PC-9 (cell line): Measurements from ENCODE around the gene CCR7.

ENCODE experiments used
- CTCF ChIP-seq: fragments of 200-600 bp; sonication (generic); conservative IDR thresholded peaks from 2 replicates; pipeline ENCODE4 v1.6.1; 2017; ENCODE audit warnings: mixed run types, antibody characterized with exemption, mild to moderate bottlenecking, moderate library complexity
- EZH2 ChIP-seq: fragments of 200-600 bp; sonication (generic); IDR thresholded peaks from 2 replicates; pipeline ENCODE4 v1.8.0; 2017; ENCODE audit warnings: antibody characterized with exemption, low read depth

- no peak for TF ChIP-seq CTCF
- no peak for TF ChIP-seq EZH2
Measured at GRCh38 chr17:40533896-40534295, 31.4 kb downstream of the CCR7 start.
